GM12801 (cell line): Measurements from ENCODE around the gene TBATA.

ENCODE experiments used
- CTCF ChIP-seq: IDR thresholded peaks from one replicate; pipeline ENCODE4 v1.5.1; 2011; ENCODE audit warnings: control low read depth; ENCODE audit not compliant: insufficient read length; ENCODE audit errors: extremely low read depth

The TBATA gene

GRCh38 chr10:70761727-70762350 is 23.3 kb downstream of the TBATA start:
- no peak for TF ChIP-seq CTCF

- TF ChIP-seq CTCF, result no peak
Measured at GRCh38 chr10:70761031-70761601, 24.1 kb downstream of the TBATA start.

GRCh38 chr10:70760271-70760787 is 24.8 kb downstream of the TBATA start:
- TF ChIP-seq CTCF, result no peak

GRCh38 chr10:70759781-70760180 is 25.4 kb downstream of the TBATA start:
- TF ChIP-seq CTCF, result no peak

GRCh38 chr10:70758757-70759514 is 26.2 kb downstream of the TBATA start:
- no peak for TF ChIP-seq CTCF

GRCh38 chr10:70757856-70758255 is 27.3 kb downstream of the TBATA start:
- TF ChIP-seq CTCF, result no peak

- no peak for TF ChIP-seq CTCF
Measured at GRCh38 chr10:70756700-70757360, 28.3 kb downstream of the TBATA start.
